ENCODE results near the gene CDK19. TPM values are rescaled to one million over a fixed set of nuclear protein-coding genes. Genes with fewer than 3 reads are reported as not detected.

The CDK19 gene
- polyA plus RNA-seq, 1 of the 3 experiments (the other 2 are of a cell fraction) = 6.5 TPM

- TF ChIP-seq REST (IDR thresholded peaks at IDR 0.05; ENCODE audit: low read depth, low read length) = no peak
- no peak for TF ChIP-seq RXRA (IDR thresholded peaks at IDR 0.05; ENCODE audit: borderline replicate concordance, low read depth)
These were observed 254.8 kb downstream of the CDK19 start (continued) for GRCh38 chr6:110560239-110561007.

Small RNAs within 50 kb of the gene (small RNA-seq; reads per million reads assigned to genes)
- gene RNU6-1115P (0 reads per million in 7 experiments), gene RNU6-957P (0 reads per million in 7 experiments), gene SNORA40C (0 to 0.11 (median 0) reads per million in 7 experiments)

Other genes with a start within 250 kb of the CDK19 start
- gene AMD1, start 59.3 kb upstream of the CDK19 start, polyA plus RNA-seq (2012; rRNA removed) = 21.1 and 27.1 TPM in 2 replicates
- 28.4 and 38.5 TPM in 2 replicates for gene GTF3C6, start 143.2 kb upstream of the CDK19 start, polyA plus RNA-seq (2012; rRNA removed)
- gene RPF2, start 166.6 kb upstream of the CDK19 start, polyA plus RNA-seq (2012; rRNA removed) = 13.8 and 15.5 TPM in 2 replicates

Data from SK-N-SH (cell line).